ENCODE measurements around the gene IGFBP4. TPM values are rescaled to one million over a fixed set of nuclear protein-coding genes. Genes with fewer than 3 reads are reported as not detected.
"Not testable (repeated sequence)": the region's sequence is repeated elsewhere in the genome, so short reads cannot be mapped to it uniquely, and the experiment has no call there.

IGFBP4 gene
- total RNA-seq, result 1,000 to 10,000 TPM; 1,004 to 1,451 TPM
- long read RNA-seq, donor 1, transcript IGFBP4-201 (4 exons, 2,200 nt), result major isoform, 1,453 of 1,723 reads
- long read RNA-seq, donor 1, partial matches to known transcripts, result 235 of 1,723 reads
- long read RNA-seq, donor 1, other reads (novel, unspliced or antisense), result 35 of 1,723 reads
- long read RNA-seq, donor 2, transcript IGFBP4-201 (4 exons, 2,200 nt), result major isoform, 421 of 882 reads
- long read RNA-seq, donor 2, partial matches to known transcripts, result 342 of 882 reads
- long read RNA-seq, donor 2, other reads (novel, unspliced or antisense), result 119 of 882 reads

DNA sequence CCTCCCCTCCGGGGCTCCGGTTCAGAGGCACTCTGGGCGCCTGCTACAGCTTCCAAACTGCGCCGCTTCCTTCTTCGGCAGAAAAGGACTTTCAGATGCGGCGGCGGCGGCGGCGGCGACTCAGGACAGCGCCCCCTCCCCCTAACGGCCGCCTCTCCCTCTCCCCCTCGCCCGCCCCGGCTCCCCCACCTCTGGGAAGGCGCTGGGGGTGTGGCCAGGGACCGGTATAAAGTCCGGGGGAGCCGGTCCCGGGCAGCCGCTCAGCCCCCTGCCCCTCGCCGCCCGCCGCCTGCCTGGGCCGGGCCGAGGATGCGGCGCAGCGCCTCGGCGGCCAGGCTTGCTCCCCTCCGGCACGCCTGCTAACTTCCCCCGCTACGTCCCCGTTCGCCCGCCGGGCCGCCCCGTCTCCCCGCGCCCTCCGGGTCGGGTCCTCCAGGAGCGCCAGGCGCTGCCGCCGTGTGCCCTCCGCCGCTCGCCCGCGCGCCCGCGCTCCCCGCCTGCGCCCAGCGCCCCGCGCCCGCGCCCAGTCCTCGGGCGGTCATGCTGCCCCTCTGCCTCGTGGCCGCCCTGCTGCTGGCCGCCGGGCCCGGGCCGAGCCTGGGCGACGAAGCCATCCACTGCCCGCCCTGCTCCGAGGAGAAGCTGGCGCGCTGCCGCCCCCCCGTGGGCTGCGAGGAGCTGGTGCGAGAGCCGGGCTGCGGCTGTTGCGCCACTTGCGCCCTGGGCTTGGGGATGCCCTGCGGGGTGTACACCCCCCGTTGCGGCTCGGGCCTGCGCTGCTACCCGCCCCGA lies at the start of gene IGFBP4:
TSS of gene IGFBP4 (plus strand) at position 255 of the 792 bp plus-strand sequence. CDS start at position 541, 286 bp downstream.
- intact Hi-C loops (cut with DNase I), result loop anchor here (5.0 to 10.0 kb wide), 2 partner anchors 89 to 111 kb away; no protein-coding TSS in a partner anchor
- peak; percentile 95 for DNase-seq (ENCODE audit: low spot score)

DNA sequence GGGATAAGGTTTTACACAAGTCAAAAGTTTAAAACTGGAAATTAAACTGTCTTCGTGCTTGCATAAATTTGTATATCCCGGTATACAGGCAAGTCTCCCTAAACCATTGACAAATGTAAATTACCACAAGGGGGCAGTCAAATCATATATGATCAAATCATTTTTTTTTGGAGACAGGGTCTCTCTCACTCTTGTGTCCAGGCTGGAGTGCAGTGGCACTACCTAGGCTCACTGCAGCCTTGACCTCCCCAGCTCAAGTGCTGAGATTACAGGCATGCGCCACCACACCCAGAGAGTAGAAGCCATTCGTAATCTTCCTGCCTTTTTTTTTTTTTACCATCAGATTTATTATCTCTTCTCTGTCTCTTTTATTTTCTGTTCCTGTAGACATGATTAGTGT lies 44.1 kb upstream of the IGFBP4 start:
- intact Hi-C loops (cut with DNase I), result loop anchor here in 1 of 2 donors (10.0 kb wide), 2 partner anchors 76 to 136 kb away; no protein-coding TSS in a partner anchor
- DNase-seq (ENCODE audit: low spot score), result no peak

DNA sequence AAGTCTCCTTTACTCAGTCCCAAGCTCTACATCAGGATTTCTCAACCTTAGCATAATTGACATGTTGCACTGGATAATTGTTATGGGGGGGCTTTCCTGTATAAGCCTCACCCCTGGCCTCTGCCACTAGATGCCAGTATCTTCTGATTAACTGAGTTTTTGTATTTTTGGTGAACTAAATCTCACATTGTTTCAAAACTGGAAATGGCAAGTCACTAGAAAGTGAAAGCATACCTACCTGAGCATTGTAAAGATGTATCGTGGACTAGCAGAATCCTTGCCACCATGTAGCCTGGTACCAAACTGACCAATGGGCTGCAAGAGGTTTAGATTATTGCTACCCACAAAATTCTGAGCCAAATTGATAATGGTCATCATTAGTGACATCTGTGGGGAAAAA lies 40.6 kb upstream of the IGFBP4 start:
- DNase-seq (ENCODE audit: low spot score), result no peak
- intact Hi-C loops (cut with DNase I), result loop anchor here in 1 of 2 donors (5.0 to 10.0 kb wide), 2 partner anchors 162 to 580 kb away; partner anchors contain the start of genes CCR7 and KRT40

DNA sequence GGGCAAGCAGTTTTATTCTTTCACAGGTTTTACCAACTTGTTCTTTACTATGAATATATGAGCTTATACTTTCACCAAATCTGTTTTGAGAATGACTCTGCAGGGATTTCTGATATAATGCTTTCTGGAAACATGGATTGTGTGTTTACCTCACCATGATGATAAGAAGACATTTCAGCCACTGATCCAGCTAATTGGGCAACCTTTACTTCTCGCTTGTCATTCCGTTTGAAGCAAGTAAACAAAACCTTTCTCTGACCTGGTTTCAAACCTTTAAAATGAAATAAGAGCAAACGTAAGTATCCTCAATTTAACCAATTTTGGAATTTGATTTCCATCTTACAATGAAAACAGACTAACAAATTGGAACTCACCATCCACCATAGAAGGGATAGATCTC lies 39.2 kb upstream of the IGFBP4 start:
- no peak for DNase-seq (ENCODE audit: low spot score)
- intact Hi-C loops (cut with DNase I), result loop anchor here in 1 of 2 donors (5.0 to 10.0 kb wide), 2 partner anchors 161 to 578 kb away; partner anchors contain the start of genes CCR7 and KRT40

DNA sequence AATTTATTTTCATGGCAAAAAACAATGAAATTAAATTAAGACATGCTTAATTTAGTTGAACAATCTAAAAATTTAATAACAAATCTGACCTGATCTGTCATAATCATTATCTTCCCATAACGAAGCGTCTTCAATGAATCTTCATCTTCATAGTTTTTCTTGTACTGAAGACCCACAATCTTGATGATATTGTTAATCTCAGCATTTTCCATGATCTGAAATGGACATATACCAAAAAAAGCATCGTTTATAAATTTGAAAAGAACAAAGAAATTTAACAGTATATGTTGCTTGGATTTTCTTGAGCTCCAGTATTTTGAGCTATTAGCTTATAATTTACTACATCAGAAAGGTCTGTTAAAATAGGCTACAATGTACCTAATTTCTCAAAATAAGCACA lies 35.8 kb upstream of the IGFBP4 start:
- DNase-seq (ENCODE audit: low spot score), result no peak
- intact Hi-C loops (cut with DNase I), result loop anchor here in 1 of 2 donors (10.0 kb wide), 1 partner anchor 157 kb away; the partner anchor contains the start of gene CCR7

DNA sequence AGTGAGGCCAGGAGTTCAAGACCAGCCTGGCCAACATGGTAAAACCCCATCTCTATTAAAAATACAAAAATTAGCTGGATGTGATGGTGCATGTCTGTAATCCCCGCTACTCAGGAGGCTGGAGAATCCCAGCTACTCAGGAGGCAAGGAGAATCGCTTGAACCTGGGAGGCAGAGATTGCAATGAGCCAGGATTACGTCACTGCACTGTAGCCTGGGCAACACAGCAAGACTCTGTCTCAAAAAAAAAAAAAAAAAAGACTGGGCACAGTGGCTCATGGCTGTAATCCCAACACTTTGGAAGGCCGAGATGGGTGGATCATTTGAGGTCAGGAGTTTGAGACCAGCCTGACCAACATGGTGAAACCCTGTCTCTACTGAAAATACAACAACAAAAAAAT lies 33.7 kb upstream of the IGFBP4 start:
- intact Hi-C loops (cut with DNase I), result loop anchor here in 1 of 2 donors (10.0 kb wide), 1 partner anchor 155 kb away; the partner anchor contains the start of gene CCR7

DNA sequence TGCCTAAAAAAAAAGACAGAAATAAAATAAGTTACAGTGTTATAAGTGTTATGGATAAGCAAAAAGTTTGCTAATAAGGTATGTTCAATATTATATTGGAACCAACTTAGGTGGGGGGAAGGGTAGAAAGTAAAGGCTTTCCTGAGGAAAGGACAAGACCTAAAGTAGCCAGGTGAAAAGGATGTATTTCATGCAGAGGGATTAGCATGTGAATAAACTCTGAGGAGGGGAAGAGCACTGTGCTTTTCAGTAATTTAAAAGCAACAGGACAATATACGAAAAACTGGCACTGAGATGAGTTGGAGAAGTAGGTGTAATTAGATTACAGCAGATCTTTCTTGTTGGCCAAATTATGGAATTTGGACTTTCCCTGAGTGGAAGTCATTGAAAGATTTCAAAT lies 33.2 kb upstream of the IGFBP4 start:
- intact Hi-C loops (cut with DNase I), result loop anchor here in 1 of 2 donors (10.0 kb wide), 2 partner anchors 45 to 95 kb away; partner anchors contain the start of gene GJD3
- no peak for DNase-seq (ENCODE audit: low spot score)

More for the DNA sequence above, 33.7 kb upstream of the IGFBP4 start:
- not testable (repeated sequence) for DNase-seq (ENCODE audit: low spot score)

DNA sequence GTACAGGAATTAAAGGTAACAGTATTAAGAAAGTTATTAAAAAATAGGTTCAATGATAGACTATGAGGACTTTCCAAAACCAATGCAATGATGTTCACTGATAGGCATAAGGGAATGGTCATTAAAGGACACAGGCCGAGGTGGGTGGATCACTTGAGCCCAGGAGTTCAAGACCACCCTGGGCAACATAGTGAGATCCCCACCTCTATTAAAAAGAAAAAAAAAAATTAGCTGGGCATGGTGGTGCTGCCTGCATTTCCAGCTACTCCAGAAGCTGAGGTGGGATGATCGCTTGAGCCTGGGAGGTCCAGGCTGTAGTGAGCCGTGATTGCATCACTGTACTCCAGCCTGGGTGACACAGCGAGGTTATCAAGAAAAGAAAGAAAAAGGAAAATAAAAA lies 31.4 kb upstream of the IGFBP4 start:
- intact Hi-C loops (cut with DNase I), result loop anchor here in 1 of 2 donors (10.0 kb wide), 2 partner anchors 47 to 97 kb away; partner anchors contain the start of gene GJD3

DNA sequence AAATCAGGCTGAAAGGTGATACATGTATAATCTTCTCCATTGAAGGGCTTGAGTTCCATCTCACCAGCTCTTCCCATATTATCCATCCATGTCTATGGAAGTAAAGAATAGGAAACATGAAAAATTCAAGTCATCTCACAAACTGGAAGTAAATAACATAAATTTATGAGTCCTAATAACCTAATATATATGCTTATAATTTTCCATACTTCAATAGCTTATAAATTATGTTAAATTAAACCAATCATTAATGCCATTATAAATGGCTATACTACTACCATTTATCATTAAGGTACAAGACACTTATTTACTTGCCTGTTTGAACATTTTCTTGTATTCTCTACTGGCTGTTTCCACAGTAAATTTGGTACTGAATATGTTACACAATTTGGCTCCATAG lies 30.4 kb upstream of the IGFBP4 start:
- DNase-seq (ENCODE audit: low spot score), result no peak
- intact Hi-C loops (cut with DNase I), result loop anchor here in 1 of 2 donors (10.0 kb wide), 2 partner anchors 48 to 98 kb away; partner anchors contain the start of gene GJD3

More for the DNA sequence above, 31.4 kb upstream of the IGFBP4 start:
- no peak for DNase-seq (ENCODE audit: low spot score)

DNA sequence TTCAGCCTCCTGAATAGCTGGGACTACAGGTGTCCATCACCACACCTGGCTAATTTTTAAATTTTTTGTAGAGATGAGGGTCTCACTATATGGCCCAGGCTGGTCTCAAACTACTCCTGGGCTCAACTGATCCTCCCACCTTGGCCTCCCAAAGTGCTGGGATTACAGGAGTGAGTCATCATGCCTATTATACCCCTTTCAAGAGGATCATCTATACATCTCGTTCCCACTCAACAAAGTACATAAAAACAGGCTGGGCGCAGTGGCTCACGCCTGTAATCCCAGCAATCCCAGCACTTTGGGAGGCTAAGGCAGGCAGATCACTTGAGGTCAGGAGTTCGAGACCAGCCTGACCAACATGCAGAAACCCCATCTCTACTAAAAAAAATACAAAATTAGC lies 28.9 kb upstream of the IGFBP4 start:
- not testable (repeated sequence) for DNase-seq (ENCODE audit: low spot score)
- intact Hi-C loops (cut with DNase I), result loop anchor here in 1 of 2 donors (10.0 kb wide), 2 partner anchors 50 to 100 kb away; partner anchors contain the start of gene GJD3

DNA sequence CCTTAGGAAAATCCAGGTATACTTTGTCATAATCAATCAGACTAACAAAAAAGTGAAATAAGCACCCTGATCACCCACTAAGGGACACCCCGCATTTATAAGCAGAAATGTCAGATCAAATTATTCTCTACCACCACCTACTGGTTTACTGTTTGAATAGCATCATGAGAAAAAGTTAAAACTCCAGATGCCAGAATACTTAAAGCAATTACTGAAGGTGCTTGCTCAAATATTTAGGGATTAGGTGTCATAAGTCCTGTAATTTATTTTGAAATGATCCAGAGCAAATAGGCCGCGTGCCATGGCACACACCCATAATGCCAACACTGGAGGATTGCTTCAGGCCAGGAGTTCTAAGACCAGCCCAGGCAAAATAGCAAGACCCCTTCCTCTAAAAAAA lies 27.9 kb upstream of the IGFBP4 start:
- no peak for DNase-seq (ENCODE audit: low spot score)
- intact Hi-C loops (cut with DNase I), result loop anchor here (5.0 to 10.0 kb wide), 3 partner anchors 51 to 101 kb away; partner anchors contain the start of gene GJD3 (in 2 of the 2)

DNA sequence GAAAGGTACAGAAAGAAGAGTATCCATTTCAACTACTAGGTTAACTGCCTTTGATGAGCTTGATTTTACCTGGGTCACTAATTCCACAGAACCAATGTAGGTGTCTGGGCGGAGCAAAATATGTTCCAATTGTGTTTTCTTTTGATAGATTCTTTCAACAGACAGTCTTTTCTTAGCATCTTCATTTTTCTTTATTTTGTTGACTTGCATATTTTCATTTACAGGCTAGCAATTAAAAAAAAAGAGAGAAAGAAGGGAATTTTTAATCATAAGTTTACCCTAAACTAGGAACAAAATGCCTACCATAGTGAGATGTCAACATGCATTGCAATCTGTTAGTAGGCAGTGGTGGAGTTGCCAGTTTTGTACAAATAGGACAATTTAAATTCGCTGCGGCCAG lies 26.6 kb upstream of the IGFBP4 start:
- intact Hi-C loops (cut with DNase I), result loop anchor here (5.0 to 10.0 kb wide), 3 partner anchors 52 to 102 kb away; partner anchors contain the start of gene GJD3 (in 2 of the 2)

DNA sequence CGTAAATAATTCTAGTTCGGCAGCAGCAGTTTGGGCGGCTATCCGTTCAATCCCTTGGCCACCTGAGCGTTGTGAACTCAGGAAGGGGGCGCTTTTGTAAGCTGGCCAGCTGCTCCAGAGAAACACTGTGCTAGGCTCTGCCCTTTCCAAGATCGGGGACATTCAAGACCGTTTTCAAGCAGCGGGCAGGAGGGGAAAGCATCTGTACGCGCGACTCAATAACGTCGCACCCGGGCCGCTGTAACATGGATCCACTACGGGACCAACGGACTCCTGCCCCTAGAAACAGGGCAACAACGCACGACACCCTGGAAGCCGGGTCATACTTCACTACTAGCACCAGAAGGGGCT lies 26.0 kb upstream of the IGFBP4 start:
- intact Hi-C loops (cut with DNase I), result loop anchor here (5.0 to 10.0 kb wide), 3 partner anchors 52 to 102 kb away; partner anchors contain the start of gene GJD3 (in 2 of the 2)
- DNase-seq (ENCODE audit: low spot score), result no peak

More for the DNA sequence above, 26.6 kb upstream of the IGFBP4 start:
- DNase-seq (ENCODE audit: low spot score), result no peak

DNA sequence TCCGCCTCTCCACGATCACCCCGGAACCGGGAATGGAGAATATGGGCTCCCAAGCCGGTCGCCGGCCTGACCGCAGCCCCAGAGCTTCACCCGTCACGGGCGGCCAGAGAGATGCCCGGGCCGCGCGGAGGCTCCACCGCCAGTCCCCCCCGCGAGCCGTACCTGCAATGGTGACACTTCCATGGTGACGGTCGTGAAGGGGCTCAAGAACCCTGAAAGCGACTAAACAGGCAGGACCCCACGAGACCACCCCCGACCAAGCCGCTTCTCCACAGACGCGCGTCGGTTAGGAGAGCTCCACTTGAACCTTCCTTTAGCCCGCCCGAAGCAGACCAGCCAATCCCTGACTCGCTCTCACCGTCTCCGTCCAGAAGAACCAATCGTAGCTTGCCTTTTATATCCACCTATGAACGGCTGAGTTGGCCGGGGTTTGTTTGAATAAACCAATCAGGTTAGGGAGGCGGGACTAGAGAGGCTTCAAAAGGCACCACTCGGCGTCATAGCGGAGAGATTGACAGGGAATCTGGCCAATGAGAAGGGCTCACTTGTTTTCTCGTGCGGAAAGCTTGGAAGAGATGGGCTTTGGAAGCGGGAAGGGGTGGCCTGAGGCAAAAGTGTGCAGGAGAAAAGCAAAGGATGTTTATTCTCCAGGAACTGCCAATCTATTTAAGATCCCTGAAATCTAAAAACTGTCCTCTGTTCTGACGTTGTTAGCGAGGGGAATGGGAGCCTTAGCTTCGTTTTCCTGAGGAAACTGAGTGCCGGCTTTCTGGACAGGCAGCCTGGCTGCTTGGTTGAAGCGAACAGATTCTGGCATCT lies 25.4 kb upstream of the IGFBP4 start, which contains the start of gene TOP2A:
TSS of gene TOP2A (minus strand) at position 288 of the 819 bp plus-strand sequence. CDS start at position 183, 105 bp downstream.
- DNase-seq (ENCODE audit: low spot score), result peak; percentile 96
- intact Hi-C loops (cut with DNase I), result loop anchor here (5.0 to 10.0 kb wide), 3 partner anchors 53 to 103 kb away; partner anchors contain the start of gene GJD3 (in 2 of the 2)

DNA sequence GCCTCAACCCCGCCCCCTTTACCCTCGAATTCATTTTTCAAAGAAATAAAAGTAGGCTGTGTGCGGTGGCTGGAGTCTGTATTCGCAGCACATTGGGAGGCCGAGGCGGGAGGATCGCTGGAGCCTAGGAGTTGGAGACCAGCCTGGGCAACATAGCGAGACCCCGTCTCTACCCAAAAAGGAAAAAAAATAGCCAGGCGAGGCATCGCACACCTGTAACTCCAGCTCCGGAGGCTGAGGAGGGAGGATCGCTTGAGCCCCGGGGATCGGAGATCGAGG lies 24.9 kb upstream of the IGFBP4 start:
- intact Hi-C loops (cut with DNase I), result loop anchor here (5.0 to 10.0 kb wide), 3 partner anchors 54 to 104 kb away; partner anchors contain the start of gene GJD3 (in 2 of the 2)
- DNase-seq (ENCODE audit: low spot score), result no peak

DNA sequence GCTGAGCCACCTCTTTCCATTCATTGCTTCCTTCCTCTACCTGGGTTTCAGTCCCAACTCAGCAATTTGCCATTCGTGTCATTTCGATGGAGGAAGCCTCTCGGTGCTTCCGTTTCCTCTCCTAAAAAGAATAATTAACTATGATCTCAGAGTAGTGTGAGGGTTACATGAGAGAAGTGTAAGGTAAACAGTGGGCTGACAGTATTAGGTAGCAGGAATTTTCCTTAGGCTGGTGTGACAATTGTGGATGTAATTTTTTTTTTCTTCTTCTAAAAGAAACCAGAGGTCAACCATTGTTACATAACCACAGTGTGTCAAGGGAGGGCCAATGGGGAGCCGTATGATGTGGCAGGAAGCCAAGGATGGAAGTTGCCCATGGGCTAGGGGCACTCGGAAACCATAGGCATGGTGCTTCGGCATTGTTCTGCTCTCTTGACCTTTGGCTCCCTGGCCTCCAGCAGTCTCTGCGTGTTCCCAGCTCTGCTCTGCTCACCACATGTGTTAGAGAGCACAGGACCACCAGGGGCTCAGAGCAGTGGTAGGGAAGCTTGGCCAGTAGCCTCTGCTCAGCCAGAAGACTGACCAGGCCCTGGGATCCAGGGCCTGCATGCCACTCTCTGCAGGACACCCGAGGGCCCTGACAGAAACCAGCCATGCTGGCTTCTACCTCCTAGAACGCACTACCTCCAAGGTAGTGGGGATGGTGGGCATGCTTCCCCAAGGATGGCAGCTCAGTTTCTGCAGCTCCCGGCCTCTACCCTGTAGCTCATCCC lies 23.5 kb upstream of the IGFBP4 start:
- intact Hi-C loops (cut with DNase I), result loop anchor here (5.0 to 10.0 kb wide), 3 partner anchors 55 to 105 kb away; partner anchors contain the start of gene GJD3 (in 2 of the 2)
- DNase-seq (ENCODE audit: low spot score), result no peak

DNA sequence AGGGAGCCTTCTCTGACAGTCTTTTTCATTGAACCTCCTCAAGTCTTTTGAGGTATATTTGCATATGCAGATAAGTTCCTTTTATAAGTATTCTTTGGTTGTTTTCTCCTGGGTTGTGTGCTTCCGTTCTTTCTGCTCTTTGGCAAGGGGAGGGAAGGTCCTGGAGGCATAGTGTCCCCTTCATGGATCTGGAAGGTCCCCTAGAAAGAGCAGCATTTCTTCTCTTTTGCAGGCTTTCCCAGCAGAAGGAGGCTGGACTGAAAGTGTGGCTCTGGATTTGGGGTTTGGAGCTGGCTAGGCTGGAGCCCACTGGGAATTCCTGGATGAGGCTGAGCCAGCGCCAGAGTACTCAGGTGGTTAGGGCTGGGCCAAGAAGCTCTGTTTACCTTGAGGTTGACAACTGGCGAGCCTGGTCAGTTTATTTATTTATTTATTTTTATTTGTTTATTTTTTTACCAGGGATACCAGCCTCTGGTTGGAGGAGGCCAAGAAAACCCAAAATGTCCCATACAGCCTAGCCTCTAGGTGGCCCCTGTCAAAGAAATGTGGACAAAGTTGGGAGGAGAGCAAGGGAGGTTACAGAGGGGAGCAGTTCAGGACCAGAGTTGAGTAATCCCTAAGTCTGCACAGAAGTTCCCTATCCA lies 20.1 kb upstream of the IGFBP4 start:
- intact Hi-C loops (cut with DNase I), result no loop called here
- DNase-seq (ENCODE audit: low spot score), result no peak

Data from posterior vena cava (tissue), 2 donors.